ENCODE data around the gene G6PD.
"Not testable (repeated sequence)": the region's sequence is repeated elsewhere in the genome, so short reads cannot be mapped to it uniquely, and the experiment has no call there.

DNA sequence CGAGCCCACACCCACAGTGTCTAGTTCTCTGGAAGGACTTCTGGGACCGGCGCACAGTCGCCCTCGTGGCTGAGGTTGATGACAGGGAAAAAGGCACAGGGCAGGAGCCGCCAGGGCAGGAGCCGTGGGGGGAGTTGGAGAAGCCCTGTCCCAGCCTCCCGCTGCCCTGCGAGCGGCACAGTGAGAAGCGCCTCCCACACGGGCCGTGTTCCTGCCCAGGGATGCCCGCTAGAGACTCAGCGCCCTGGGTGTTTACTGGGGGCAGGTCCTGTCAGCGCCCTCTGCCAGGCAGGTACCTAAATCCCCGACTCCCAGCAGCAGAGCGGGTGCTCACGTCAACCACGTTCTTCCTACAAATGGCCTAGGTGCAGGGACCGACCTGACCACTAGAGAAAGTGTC, 12.2 kb upstream of the G6PD start:
- TF ChIP-seq, protein P1, sequence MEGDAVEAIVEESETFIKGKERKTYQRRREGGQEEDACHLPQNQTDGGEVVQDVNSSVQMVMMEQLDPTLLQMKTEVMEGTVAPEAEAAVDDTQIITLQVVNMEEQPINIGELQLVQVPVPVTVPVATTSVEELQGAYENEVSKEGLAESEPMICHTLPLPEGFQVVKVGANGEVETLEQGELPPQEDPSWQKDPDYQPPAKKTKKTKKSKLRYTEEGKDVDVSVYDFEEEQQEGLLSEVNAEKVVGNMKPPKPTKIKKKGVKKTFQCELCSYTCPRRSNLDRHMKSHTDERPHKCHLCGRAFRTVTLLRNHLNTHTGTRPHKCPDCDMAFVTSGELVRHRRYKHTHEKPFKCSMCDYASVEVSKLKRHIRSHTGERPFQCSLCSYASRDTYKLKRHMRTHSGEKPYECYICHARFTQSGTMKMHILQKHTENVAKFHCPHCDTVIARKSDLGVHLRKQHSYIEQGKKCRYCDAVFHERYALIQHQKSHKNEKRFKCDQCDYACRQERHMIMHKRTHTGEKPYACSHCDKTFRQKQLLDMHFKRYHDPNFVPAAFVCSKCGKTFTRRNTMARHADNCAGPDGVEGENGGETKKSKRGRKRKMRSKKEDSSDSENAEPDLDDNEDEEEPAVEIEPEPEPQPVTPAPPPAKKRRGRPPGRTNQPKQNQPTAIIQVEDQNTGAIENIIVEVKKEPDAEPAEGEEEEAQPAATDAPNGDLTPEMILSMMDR (conservative IDR thresholded peaks at IDR 0.05 in 1 of 2, IDR thresholded peaks at IDR 0.05 in 1 of 2; ENCODE audit: extremely low read depth in 1 of 2, insufficient read depth in 1 of 2, low read depth in 1 of 2, low read length in 2 of 2), result not testable (repeated sequence)
- not testable (repeated sequence) for TF ChIP-seq EZH2 (IDR thresholded peaks at IDR 0.05; ENCODE audit: borderline replicate concordance, low read length)

All from mammary epithelial cell (primary cell).